Endothelial cell of umbilical vein (primary cell): ENCODE results near the gene FANCL.

ENCODE experiments used
- CTCF ChIP-seq, 2 donors: IDR thresholded peaks; 1 replicate in 1 of 2; 2 replicates in 1 of 2; pipeline ENCODE4 v1.5.1; 2011; ENCODE audit warnings: low read length in 2 of 2, mild to moderate bottlenecking in 2 of 2, moderate library complexity in 2 of 2, control low read depth in 1 of 2, inconsistent platforms in 1 of 2, low read depth in 1 of 2; ENCODE audit not compliant: insufficient read depth in 1 of 2; ENCODE audit errors: extremely low read depth in 1 of 2
- MYC ChIP-seq: IDR thresholded peaks from one replicate; pipeline ENCODE4 v1.6.1; 2011; ENCODE audit warnings: mild to moderate bottlenecking, low read depth, low read length
- POLR2A ChIP-seq: IDR thresholded peaks from 2 replicates; pipeline ENCODE4 v1.6.1; 2012; ENCODE audit warnings: low read depth, mild to moderate bottlenecking, control low read depth, low read length

DNA sequence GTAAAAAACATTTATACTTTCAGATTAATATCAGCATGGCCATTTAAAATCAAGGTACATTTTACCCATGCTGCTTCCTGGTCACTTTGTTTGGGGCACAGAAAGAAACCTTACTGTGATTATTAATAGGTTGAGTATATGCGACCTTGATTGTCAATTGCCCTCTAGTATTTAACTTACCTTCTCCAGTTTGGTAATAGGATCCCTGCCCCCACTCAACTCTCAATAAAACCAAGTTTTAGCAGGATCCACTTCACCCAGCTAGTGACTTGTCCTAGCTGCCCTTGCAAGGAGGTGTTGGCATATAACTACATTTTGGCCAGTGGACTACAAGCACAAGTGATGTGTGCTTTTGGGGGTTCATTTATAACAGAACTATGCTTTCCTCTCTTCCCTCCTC lies 34.3 kb downstream of the FANCL start:
- TF ChIP-seq CTCF (IDR thresholded peaks at IDR 0.05; ENCODE audit: extremely low read depth in 1 of 2, insufficient read depth in 1 of 2, low read depth in 1 of 2, low read length in 2 of 2) (no peak), POLR2A (no peak), MYC (no peak)
